Measurements from ENCODE around the gene GPR151.

The GPR151 gene

GRCh38 chr5:146519554-146519953 lies 3.6 kb upstream of the GPR151 start:
- DNase-seq (ENCODE audit: low read depth) = no peak

- DNase-seq (ENCODE audit: low read depth) = no peak
Measured at GRCh38 chr5:146515473-146516150, 378 bp downstream of the GPR151 start.

DNA sequence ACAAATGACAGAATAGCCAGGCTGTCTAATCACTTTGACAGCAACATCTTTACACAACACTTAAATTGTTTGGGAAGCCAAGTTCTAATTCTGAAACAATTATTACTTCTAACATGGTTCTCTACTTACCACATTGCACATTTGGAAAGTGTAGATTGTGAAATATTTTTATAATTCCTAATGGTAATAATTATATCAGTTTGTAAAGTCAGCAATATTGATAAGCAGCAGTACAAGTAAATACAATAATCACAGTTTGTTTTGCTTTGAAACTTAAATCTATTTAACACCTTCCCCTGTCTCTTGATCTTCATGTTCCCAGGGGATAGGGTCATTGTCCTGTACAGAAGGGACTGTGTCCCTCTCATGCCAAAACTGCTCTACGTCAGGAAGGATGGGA lies 1.4 kb downstream of the GPR151 start:
- DNase-seq (ENCODE audit: low read depth) = no peak

DNA sequence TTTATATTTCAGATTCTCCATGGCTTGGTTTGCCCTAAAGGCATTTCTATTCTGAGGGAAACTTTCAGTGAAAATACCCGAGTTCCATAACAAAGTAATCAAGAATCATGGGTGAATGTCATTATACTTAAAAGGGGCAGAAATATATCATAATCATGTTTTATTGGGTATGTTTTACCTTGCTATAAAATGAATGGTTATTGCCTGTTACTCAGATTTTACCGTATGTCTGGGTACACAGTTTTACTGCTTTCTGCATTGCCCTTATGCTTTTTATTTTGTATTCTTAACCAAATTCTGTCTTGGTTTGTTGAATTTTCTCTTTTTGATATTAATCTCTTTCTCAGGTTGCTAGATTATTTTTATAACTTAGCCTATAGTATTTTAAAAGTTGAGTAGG lies 2.5 kb downstream of the GPR151 start:
- no peak for DNase-seq (ENCODE audit: low read depth)

DNA sequence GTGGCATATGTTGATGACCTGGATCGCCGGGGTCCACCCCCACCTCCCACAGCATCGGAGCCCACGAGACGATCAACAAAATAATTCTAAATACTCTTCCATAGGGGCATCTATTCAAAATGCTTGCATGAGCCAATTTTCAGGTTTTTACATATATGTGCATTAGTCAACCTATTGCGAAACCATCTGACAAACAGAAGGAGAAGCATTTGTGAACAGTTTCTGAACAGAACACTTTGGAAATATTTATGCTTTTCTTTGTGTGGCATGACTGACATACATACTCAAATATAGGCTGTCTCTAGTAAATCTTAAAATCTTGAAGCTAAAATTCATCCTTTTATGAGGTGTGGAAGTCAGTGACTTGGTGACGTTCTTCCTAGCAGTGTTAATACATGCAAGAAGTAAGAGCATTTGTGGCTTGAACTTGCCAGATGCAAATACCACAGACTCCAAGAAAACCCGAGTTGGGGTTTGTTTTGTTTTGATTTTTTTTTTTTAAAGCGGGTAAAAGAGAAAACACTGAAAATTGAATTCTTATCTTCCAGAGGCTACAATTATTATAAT lies 5.3 kb downstream of the GPR151 start:
- DNase-seq (ENCODE audit: low read depth) = no peak

DNA sequence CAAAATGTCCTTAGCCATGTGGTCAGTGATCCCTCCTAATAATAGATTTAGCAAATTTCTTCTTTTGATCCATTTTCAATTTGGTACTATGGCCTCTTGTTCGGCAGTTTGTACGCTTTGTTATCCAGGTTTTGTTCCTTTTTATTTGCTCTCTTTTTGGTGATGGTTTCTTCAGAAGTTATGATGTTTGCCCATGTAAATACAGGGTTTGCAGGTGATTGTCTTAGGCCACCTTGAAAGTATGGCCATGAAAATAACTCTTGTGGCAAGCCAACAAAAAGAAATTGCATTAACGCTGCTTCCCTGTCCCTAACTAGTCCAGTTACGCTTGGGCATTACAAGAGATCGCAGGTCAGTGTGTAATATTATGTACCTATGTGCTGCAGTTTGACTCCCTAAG lies 8.6 kb downstream of the GPR151 start:
- no peak for DNase-seq (ENCODE audit: low read depth)

DNA sequence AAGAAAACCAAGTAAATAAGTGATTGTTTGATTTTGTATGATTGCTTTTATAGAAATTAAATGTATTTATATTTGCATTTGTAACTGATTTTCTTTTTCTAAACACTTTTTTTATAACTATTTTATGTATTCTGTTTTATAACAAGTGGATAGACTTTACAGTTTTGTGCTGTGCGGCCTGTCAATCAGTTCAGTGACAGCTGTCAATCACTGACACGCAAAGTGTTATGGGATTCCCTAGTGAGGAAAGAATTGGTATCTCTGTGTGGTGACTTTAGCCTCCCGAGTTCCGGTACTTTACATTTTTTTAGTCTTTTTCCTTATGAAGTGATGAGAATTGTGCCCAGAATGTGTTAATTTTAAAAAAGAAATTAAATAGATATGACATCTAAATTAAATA lies 16.3 kb downstream of the GPR151 start:
- no peak for DNase-seq (ENCODE audit: low read depth)

DNA sequence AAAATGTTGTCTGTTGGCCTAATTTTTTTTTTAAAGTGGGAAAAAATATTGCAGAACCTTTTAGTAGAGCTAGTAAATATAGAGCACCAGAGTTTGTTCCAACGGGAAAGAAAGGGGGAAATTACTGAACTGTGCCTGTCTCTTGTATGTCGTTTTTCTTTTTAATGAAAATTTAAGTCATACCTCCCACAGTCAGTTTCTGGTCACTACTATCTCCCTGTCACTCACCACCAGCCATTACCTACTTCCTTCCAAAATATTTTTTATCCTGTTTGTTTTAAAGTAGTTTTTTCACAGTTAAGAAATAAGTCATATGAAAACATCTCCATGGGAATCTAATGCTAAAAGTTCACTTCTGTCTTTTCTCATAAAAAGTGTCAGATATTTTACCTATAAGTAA lies 21.3 kb downstream of the GPR151 start:
- DNase-seq (ENCODE audit: low read depth) = no peak

DNA sequence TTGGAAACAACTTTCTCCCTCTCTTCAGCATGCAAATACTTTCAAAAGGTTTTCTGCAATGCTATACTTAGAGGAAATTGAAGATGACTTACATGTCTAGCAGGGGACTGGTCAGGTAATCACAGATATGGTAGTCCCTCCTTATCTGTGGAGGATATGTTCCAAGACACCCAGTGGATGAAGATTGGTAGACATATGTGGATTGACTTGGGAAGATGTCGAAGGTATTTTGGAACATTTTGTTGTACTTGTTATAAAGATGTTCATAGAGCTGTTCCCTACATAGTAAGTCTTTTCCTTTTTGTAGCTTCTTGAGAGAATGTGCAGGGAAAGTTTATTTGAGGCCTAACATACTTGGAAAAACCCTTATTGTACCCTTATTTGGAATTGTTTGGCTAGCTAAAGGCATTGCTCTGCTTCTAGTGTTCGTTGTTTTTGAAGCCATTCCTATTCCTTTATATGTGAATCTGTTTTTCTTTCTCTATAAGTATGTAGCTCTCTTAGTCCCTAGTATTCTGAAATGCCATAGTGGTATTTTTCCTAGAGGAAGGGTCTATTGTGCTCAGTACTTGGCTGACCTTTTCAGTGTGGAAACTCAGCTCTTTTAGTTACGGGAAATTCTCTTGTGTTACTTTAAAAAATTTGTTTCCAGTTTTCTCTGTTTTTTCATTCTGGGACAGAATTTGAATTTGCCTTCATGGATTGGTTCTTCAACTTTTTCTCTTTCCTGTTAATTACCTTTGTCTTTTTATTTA lies 25.7 kb downstream of the GPR151 start:
- no peak for DNase-seq (ENCODE audit: low read depth)

DNA sequence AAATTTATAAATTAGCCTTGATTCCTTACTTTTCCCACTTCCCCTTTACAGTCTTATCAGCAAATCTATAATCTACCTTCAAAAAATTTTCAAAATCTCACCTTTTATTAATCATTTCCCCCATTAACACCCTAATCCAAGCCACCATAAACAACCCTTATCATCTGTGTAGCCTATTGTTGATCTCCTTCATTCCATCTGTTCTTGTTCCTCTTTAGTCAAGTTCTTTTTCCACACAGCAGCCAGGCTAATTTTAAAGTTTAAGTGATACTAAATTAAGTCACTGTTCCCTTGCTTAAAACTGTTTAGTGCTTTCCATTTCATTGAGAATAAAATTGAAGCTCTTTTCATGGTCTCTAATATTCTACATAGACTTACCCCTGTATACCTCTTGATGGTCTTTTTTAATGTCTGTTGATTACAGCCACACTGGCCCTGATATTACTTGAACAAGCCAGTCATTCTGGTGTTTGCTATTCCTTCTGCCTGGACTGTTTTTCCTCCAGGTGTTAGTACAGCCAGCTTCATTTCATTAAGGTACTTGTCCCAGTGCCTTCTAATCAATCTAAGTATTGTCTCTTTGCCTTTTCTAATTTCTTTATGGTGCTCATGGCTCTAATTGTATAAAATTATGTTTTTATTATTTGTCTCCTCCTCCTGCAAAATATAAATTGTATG lies 31.1 kb downstream of the GPR151 start:
- DNase-seq (ENCODE audit: low read depth) = no peak

GRCh38 chr5:146482775-146483174 lies 33.2 kb downstream of the GPR151 start:
- no peak for DNase-seq (ENCODE audit: low read depth)

GRCh38 chr5:146475906-146476305 lies 40.1 kb downstream of the GPR151 start:
- DNase-seq (ENCODE audit: low read depth) = no peak

- no peak for DNase-seq (ENCODE audit: low read depth)
Measured at GRCh38 chr5:146475190-146475780, 40.7 kb downstream of the GPR151 start.

DNA sequence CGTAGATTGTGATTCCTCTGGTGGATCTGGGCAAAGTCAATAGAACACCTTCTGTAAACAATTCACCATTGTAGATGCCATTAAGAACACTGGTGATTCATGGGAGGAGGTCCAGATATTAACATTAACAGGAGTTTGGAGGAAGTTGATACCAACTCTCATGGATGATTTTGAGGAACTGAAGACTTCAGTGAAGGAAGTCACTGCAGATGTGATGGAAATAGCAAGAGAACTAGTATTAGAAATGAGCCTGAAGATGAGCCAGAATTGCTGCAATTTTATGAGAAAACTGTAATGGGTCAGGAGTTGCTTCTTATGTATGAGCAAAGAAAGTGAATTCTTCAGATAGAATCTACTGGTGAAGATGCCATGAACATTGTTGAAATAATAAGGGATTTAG lies 41.9 kb downstream of the GPR151 start:
- no peak for DNase-seq (ENCODE audit: low read depth)

GRCh38 chr5:146467760-146468159 lies 48.2 kb downstream of the GPR151 start:
- DNase-seq (ENCODE audit: low read depth) = no peak

DNA sequence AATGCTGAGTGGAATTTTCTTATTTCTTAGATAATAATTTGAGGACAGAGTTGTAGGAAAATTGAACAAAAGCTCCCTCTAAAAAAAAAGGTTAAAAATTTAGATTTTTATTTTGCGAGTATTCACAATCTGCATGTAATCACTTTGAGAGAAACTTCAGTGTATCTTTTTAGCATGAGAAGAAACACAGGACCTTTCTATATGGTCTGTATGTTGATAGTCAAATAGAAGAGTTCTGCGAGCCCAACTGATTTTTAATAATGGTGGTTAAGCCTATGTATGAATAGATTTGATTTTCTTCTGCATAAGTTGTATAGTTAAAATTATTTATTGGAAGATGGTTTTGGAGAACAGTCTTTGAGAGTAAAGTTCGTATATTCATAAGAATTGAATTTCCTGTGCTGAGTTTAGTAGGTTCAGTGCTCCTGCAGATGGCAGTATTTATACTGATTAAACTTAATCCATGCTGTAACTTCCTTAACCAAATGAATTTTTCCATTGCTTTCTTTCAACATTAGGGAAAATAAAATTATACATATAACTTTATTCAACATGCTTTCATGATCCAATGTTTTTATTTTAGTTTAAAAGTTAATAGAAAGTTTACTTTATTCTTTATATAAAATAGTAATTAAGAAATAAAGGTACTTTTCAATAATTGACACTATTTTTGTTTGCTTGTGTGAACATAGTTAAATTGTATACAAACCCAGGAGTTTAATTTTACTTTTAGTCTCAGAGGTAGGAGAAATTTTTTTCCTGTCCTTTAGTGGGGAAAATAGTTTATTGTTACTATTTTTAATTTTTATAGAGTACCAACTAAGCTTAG lies 49.3 kb downstream of the GPR151 start:
- no peak for DNase-seq (ENCODE audit: low read depth)

GRCh38 chr5:146463446-146463845 lies 52.5 kb downstream of the GPR151 start:
- DNase-seq (ENCODE audit: low read depth) = no peak
